GM21528 (cell line): ENCODE data around the gene MRPL14.
"Not testable (repeated sequence)": the region's sequence is repeated elsewhere in the genome, so short reads cannot be mapped to it uniquely, and the experiment has no call there.

Experiments used
- ATAC-seq: cut with Tn5 transposase; IDR thresholded peaks from one replicate; pipeline ENCODE4 v1.9.1; 2021; ENCODE audit warnings: mild to moderate bottlenecking, moderate library complexity; ENCODE audit not compliant: unreplicated experiment, low FRiP score

The MRPL14 gene

GRCh38 chr6:44102527-44102926 is 24.7 kb downstream of the MRPL14 start:
- ATAC-seq: no peak

- no peak for ATAC-seq
Measured at GRCh38 chr6:44101832-44102231, 25.4 kb downstream of the MRPL14 start.

DNA sequence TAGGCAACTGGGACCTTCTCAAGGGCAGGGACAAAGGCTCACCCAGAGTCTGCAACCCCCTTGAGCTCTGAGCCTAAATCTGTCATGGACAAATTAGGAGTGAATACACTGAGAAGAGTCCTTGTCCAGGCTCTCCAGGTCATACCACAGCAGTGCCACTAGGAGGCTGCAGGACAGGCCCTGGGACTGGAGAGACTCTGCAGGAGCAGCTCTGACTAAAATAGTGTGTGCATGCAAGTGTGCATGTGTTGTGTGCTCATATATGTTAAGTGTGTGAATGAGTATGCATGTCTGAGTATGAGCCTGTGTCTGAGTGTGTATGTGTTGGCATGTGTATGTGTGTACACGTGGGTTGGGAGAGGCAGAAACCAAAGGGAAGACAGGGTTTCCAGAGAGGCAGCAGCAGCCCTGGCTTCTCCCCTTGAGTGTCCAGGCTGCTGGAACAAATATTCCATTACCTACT is 27.1 kb downstream of the MRPL14 start:
- no peak for ATAC-seq

DNA sequence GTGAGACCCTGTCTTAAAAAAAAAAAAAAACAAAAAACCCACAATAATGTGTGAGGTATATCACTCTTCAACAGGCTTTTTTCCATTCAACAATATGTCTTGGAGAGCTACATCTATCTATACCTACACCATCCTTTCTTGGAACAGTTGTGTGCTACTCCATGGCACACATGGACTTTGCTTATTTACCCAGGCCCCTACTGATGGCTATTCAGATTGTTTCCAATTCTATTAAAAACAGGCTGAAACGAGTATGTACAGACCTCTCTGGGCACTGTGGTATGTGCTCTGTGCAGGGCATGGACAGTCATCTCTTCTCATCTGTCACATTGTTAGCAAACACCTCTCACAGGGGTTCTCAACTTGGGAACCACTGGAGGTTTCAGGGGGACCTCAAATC is 28.1 kb downstream of the MRPL14 start:
- no peak for ATAC-seq

DNA sequence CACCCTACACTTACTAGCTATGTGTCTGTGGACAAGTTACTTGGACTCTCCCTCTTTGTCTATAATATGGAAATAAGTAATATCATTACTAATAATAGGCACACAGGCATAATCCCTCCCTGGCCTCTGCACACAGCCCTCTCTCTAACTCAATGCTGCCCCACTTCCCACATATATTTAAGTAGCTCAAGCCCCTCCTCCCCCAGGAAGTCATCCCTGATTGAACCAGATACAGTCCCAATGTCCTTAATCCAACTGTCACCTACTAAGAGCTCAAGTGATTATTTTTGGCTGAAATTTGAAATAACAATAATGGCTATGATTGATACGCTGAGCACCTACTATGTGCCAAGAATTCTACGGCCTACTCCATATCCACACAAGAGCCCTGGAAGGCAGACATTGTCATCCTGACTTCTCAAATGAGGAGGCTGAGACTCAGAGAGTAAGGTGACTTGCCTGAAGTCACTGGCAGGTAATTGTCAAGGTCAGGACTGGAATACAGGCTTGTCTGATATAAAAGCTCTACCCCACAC is 29.4 kb downstream of the MRPL14 start:
- no peak for ATAC-seq

- ATAC-seq: no peak
Measured at GRCh38 chr6:44096612-44097011, 30.6 kb downstream of the MRPL14 start.

GRCh38 chr6:44095243-44095623 is 32.0 kb downstream of the MRPL14 start:
- not testable (repeated sequence) for ATAC-seq

- ATAC-seq: no peak
Measured at GRCh38 chr6:44094403-44095242, 32.6 kb downstream of the MRPL14 start.

DNA sequence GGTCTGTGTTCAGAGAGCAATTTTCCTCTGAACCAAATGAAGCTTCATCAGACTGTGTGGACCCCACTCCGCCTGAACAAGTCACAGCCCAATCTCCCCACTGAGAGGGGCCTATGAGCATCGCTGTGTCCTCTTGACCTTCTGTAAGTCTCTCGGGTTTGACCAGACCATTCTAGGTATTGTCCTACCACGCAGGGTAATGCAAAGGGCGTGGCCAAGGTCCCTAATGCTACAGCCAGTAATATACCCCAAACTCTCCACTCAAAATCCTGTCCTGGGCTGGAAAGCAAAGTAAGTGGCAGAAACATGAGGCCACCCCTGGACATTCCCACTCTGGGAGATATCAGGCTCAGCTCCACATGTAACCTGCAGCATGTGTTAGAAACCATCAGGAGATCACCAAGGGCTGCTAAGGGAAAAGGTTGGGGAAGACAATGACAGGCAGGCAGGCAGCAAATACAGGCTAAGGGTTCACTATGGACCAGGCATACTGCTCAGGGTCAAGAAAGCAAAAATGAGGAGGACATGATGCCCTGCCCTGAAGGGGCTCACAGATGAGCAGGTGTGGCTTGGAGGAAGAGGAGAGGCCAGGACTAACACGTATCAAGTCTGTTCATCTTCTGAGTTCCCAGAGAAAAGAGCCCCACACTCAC is 33.4 kb downstream of the MRPL14 start:
- ATAC-seq: no peak

DNA sequence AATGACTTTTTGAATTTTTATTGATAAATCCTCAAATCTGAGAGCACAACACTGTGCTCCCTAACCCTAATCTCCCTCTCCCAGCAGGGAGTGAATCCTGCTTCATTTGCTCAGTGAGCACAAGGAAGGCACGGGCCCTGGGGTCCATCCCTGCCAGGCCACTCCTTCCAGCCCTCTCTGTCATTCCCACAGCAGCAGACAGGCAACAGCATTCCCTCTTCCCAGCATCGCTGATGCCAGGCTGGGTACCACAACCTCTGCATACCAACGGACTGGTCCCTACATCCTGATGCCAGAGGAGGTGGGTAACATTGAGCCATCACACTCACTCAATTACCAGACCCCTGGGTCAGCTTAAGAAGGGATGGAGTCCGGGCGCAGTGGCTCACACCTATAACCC is 34.2 kb downstream of the MRPL14 start:
- ATAC-seq: no peak

DNA sequence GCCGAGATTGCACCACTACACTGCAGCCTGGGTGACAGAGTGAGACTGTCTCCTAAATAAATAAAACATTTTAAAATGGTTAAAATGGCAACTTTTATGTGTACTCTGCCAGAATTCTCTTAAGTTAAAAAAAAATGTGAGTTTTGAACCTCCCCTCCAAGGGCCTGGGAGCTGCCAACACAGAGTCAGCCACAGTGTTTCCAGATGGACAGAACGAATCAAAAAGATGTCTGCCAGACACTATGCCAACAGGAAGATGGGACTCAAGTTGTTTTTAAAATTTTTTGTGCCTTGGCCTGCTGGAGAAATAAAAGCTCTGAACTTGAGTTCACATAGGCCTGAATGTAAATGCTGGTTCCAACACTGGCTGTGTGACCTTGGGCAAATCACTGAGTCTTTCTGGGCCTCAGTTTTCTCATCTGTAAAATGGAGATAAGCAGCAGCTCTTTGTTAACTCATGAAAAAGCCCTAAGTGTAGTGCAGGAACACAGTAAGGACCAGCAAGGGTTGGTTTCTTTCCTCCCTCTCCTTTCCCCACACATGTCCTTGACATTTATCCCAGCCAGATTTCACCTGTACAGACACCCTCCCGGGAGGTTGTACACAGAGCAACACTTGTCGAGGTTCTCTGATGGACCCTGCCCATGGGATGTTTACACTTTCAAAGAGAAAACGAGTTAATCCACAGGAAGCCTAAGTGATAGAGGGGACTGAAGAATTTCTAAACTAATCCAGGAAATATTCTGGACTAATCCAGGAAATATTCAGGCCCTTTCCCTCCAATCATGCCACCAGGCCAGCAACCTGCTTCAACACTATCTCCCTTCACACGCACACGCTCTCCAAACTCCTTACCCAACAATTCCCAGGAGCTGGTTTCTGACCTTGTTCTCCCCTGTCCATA is 35.0 kb downstream of the MRPL14 start:
- no peak for ATAC-seq

DNA sequence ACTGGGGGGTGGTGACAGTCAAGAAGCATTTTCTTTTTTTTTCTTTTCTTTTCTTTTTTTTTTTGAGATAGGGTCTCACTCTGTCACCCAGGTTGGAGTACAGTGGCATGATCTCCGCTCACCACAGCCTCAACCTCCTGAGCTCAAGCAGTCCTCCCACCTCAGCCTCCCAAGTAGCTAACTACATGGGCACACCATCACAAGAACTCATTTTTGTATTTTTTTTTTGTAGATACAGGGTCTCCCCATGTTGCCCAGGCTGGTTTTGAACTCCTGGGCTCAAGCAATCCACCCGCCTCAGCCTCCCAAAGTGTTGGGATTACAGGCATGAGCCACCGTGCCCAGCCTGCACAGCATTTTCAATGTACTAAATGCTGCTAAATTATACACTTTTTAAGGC is 35.9 kb downstream of the MRPL14 start:
- ATAC-seq: not testable (repeated sequence)

DNA sequence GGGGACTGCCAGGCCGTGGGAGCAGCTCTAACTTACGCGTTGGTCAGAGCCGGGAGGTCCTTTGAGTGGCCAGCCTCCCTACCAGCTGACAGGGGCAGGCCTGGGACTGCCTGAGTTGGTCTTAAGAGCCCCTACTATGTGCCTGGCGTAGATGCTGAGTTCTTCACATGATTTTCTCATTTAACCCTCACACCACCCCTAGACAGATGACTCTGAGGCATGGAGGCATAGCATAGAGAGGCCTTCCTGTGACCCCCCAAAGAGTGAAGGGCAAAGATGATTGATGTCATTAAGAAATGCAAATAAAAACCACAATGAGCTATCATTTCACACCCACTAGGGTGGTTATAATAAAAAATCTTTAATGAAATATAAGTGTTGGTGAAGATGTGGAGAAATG is 36.8 kb downstream of the MRPL14 start:
- no peak for ATAC-seq

DNA sequence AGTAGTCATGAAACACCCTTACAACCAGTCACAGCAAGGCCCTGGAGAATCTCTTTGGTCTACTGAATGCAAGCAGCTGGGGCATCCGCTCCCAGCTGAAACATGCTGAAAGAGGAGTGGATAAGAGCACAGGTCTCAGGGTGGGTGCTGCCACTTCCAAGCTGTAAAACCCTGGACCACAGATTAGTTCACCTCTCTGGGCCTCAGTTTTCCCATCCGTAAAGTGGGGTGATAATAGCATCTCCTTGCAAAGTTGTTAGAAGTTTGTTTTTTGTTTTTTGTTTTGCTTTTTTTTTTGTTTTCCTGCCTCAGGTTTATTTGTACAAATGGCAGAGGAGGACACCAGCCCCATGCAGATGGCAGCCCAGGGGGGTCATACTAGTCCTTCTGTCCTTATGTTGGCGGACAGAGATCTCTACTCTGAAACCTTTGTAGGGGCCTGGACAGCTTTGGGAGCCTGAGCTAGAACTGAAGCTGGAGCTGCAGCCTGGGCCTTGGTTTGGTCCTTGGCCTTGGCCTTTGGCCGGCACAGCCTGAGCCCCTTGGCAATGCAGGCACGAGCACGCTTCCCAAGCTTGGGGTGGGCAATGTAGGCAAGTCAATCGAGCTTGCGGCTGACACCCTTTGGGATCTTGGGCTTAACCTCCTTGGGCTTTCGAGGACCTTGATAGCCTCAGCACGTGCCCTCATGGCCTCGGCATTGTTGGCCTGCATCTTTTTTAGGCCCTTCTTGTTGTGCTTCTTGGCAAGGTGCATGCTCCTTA is 38.2 kb downstream of the MRPL14 start:
- ATAC-seq: no peak

DNA sequence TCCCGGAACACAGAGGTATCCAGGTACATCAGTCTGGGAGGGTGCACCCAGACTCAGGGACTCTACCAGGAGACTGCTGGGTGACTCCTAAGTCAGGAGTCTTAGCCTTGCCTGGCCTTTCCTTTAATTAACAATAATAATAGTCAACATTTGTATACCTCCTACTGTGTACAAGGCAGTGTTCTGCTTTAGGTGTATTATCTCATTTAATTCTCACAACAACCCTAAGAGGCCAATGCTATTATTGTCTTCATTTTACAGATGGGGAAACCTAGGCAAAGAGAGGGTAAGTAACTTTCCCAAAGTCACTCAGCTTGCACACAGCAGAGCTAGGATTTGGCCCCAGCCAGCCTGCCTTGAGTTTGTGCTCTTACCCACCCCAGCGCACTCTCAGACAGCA is 39.6 kb downstream of the MRPL14 start:
- no peak for ATAC-seq

DNA sequence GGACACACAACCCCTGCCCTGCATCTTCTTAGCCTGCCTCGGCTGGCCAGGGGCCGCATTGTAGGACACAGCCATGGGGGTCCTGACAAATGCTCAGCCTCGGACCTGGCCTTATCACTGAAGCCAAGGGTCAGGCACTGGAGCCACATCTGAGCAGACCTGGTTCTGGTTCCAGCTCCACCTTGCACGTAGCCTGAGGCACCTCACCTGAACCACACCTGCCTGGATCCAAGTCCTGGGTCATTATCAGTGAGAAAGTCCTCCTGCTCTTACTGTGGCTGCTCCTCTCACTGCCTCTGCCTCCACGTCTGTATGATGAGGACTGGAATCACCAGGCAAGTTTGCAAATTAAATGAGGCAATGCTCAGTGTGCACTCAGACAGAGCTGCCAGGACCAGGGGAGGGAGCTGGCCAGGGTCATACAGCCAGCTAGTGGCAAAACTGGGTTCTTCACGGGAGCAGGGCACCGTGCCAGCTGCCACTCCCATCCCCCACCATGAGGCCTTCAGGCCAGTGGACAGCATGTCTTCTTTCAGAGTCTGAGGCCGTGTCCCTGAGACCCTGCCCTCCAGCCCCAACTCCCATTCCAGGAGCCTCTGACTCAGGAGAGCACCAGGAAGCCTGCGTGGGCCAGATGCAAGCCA is 40.2 kb downstream of the MRPL14 start:
- no peak for ATAC-seq

DNA sequence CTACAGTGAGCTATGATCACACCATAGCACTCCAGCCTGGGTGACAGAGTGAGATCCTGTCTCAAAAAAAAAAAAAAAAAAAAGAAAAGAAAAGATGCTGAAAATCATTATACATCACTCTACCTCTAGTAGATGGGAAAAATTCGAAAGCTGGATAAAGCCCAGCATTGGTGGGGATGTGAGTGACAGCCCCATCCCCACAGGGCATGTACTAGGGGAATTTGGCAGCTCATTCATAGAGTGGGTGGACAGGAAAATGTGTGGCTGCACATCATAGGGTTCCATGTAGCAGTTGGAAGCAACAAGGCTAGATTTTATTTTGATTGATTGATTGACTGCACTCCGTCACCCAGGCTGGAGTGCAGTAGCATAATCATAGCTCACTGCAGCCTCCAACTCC is 42.0 kb downstream of the MRPL14 start:
- no peak for ATAC-seq

DNA sequence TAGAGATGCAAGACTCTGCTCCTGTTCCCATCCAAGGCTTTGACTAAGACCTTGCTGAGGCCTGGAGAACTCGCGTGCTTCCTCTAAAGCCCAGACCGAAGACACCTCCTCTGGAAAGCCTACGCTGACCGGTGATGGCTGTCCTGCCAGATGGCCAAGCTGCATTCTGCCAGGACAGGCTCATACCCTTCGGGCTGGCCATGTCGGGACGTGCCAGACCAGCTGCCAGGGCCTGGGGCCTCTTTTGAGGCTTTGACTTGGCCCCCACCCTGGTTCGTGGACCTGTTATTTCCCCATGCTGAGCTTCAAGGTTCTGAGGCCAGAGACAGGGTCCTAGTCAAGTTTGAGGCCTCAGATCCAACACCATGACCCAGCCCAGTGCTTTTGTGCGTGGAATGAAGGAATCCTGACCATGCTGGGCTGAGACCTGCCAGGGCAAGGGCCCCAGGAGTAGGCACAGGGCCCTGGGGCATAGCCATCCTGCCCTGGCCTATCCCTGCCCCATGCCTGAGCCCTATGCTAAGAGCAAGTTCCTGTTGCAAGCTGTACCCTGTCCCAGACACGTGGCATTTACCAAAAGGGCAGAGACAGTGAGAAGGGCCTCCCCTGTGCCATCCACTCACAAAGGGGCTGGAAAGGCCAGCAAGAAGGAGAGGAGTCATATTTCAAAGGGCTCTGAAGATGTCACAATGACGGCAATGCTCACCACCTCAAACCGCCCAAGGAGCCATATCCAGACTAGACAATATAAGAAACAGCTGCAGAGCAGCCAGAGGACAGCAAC is 42.8 kb downstream of the MRPL14 start:
- ATAC-seq: no peak

GRCh38 chr6:44082872-44083321 is 44.4 kb downstream of the MRPL14 start:
- ATAC-seq: no peak
